Right lung (tissue), 5 donors: Measurements from ENCODE around the gene ERG28. TPM values are rescaled to one million over a fixed set of nuclear protein-coding genes. Genes with fewer than 3 reads are reported as not detected.
"Not testable (repeated sequence)": the region's sequence is repeated elsewhere in the genome, so short reads cannot be mapped to it uniquely, and the experiment has no call there.

Experiments
- DNase-seq, 2 donors: peaks; one replicate each; pipeline ENCODE4 v3.0.0-alpha.2; 2013
- polyA plus RNA-seq, 5 donors: library from polyadenylated mRNA; unstranded; fragments of 120-200 nt; gene quantifications; one replicate each; pipeline versions ENCODE4 v1.2.1 to v1.2.3, GENCODE V29; 2013; ENCODE audit warnings: inconsistent platforms in 1 of 5, low replicate concordance in 1 of 5; ENCODE audit not compliant: insufficient read length in 5 of 5, insufficient read depth in 1 of 5

The ERG28 gene
- polyA plus RNA-seq, 5 donors, result 26.1 to 31.6 (median 28.3) TPM

GRCh38 chr14:75627406-75627805 lies 33.3 kb downstream of the ERG28 start:
- DNase-seq, result no peak

GRCh38 chr14:75626863-75627262 lies 33.8 kb downstream of the ERG28 start:
- DNase-seq, result no peak

- DNase-seq, result no peak
These were observed 34.3 kb downstream of the ERG28 start for GRCh38 chr14:75626396-75626795.

- no peak for DNase-seq
These were observed 35.6 kb downstream of the ERG28 start for GRCh38 chr14:75625034-75625433.

GRCh38 chr14:75619548-75619947 lies 41.1 kb downstream of the ERG28 start:
- DNase-seq, result no peak

GRCh38 chr14:75615200-75615599 lies 45.5 kb downstream of the ERG28 start:
- DNase-seq, result no peak

GRCh38 chr14:75614179-75614578 lies 46.5 kb downstream of the ERG28 start:
- DNase-seq, result no peak

- DNase-seq, result no peak
These were observed 48.5 kb downstream of the ERG28 start for GRCh38 chr14:75612157-75612556.

GRCh38 chr14:75610834-75611233 lies 49.8 kb downstream of the ERG28 start:
- DNase-seq, result no peak

GRCh38 chr14:75609606-75610475 lies 50.8 kb downstream of the ERG28 start:
- DNase-seq, result no peak

GRCh38 chr14:75609116-75609515 lies 51.6 kb downstream of the ERG28 start:
- no peak for DNase-seq

- DNase-seq, result no peak
These were observed 52.6 kb downstream of the ERG28 start for GRCh38 chr14:75607842-75608640.

GRCh38 chr14:75607044-75607443 lies 53.6 kb downstream of the ERG28 start:
- no peak for DNase-seq

- DNase-seq, result no peak
These were observed 54.8 kb downstream of the ERG28 start for GRCh38 chr14:75605916-75606315.

- DNase-seq, result no peak
These were observed 55.5 kb downstream of the ERG28 start for GRCh38 chr14:75604979-75605851.

GRCh38 chr14:75602503-75602902 lies 58.2 kb downstream of the ERG28 start:
- DNase-seq, result no peak

- not testable (repeated sequence) for DNase-seq
These were observed 59.6 kb downstream of the ERG28 start for GRCh38 chr14:75601061-75601460.

- DNase-seq, result not testable (repeated sequence)
These were observed 60.6 kb downstream of the ERG28 start for GRCh38 chr14:75600100-75600499.
